Mesendoderm (in vitro differentiated cells): Measurements from ENCODE around the gene GRK1.

ENCODE experiments used
- DNase-seq: peaks from one replicate; pipeline ENCODE4 v3.0.0; 2013
- H2AK5ac ChIP-seq: 2 replicates; pipeline ENCODE4 v1.6.1; 2013; ENCODE audit warnings: low read length, inconsistent platforms
- H2BK120ac ChIP-seq: 2 replicates; pipeline ENCODE4 v1.6.1; 2013; ENCODE audit warnings: low read depth, mild to moderate bottlenecking, low read length, moderate library complexity, mixed read lengths
- H2BK15ac ChIP-seq: replicated peaks from 2 replicates; pipeline ENCODE4 v1.6.1; 2013; ENCODE audit warnings: low read depth, mild to moderate bottlenecking, moderate library complexity
- H2BK5ac ChIP-seq: 2 replicates; pipeline ENCODE4 v1.6.1; 2013; ENCODE audit warnings: low read length, inconsistent platforms
- H3K18ac ChIP-seq: 2 replicates; pipeline ENCODE4 v1.6.1; 2013; ENCODE audit warnings: mild to moderate bottlenecking, low read length, mixed read lengths
- H3K23ac ChIP-seq: one replicate; pipeline ENCODE4 v1.6.1; 2013; ENCODE audit warnings: low read length
- H3K27ac ChIP-seq: 2 replicates; pipeline ENCODE4 v1.5.1; 2013; ENCODE audit warnings: low read depth, mild to moderate bottlenecking, inconsistent platforms, low read length, moderate library complexity
- H3K27me3 ChIP-seq: 2 replicates; pipeline ENCODE4 v1.6.1; 2013; ENCODE audit warnings: low read length, control low read depth, mild to moderate bottlenecking, inconsistent platforms; ENCODE audit not compliant: insufficient read depth, poor library complexity
- H3K36me3 ChIP-seq: 2 replicates; pipeline ENCODE4 v1.6.1; 2013; ENCODE audit warnings: low read length, inconsistent platforms; ENCODE audit not compliant: control insufficient read depth, insufficient read depth
- H3K4ac ChIP-seq: one replicate; pipeline ENCODE4 v1.6.1; 2013; ENCODE audit warnings: low read depth, mild to moderate bottlenecking, low read length, moderate library complexity
- H3K4me1 ChIP-seq: 2 replicates; pipeline ENCODE4 v1.6.1; 2013; ENCODE audit warnings: low read depth, low read length, inconsistent platforms; ENCODE audit not compliant: control insufficient read depth
- H3K4me2 ChIP-seq: 2 replicates; pipeline ENCODE4 v1.6.1; 2013; ENCODE audit warnings: low read length
- H3K4me3 ChIP-seq: 2 replicates; pipeline ENCODE4 v1.5.1; 2013; ENCODE audit warnings: mild to moderate bottlenecking, low read length
- H3K56ac ChIP-seq: one replicate; pipeline ENCODE4 v1.6.1; 2013; ENCODE audit warnings: low read length
- H3K79me1 ChIP-seq: 2 replicates; pipeline ENCODE4 v1.6.1; 2013; ENCODE audit warnings: low read length, inconsistent platforms
- H3K79me2 ChIP-seq: 2 replicates; pipeline ENCODE4 v1.6.1; 2013; ENCODE audit warnings: mild to moderate bottlenecking, low read length; ENCODE audit not compliant: control insufficient read depth, insufficient read depth
- H3K9ac ChIP-seq: 2 replicates; pipeline ENCODE4 v1.6.1; 2013; ENCODE audit warnings: low read length, inconsistent platforms
- H4K5ac ChIP-seq: one replicate; pipeline ENCODE4 v1.6.1; 2013; ENCODE audit warnings: low read length
- H4K8ac ChIP-seq: one replicate; pipeline ENCODE4 v1.6.1; 2013; ENCODE audit warnings: low read depth, mild to moderate bottlenecking, control low read depth, low read length, moderate library complexity
- WGBS: extraction: QIAGEN DNeasy Blood & Tissue Kit; methylation state at CpG from one replicate; pipeline ENCODE4 v1.1.7; 2013; ENCODE audit warnings: low lambda C conversion rate, missing lambda C conversion rate; ENCODE audit not compliant: insufficient coverage; ENCODE audit errors: extremely low coverage; 5-methylcytosine and 5-hydroxymethylcytosine counted together

Gene GRK1

GRCh38 chr13:113748862-113749451, 81.9 kb downstream of the GRK1 start:
- Histone ChIP-seq H4K5ac (no peak overlapping the region), H2BK120ac (no peak overlapping the region), H3K18ac (no peak overlapping the region), H3K9ac (no peak overlapping the region), H3K36me3 (no peaks in the 10 kb centered on the region), H3K4me1 (no peaks in the 10 kb centered on the region), H3K27ac (no peak overlapping the region), H3K79me2 (no peaks in the 10 kb centered on the region), H3K56ac (no peak overlapping the region), H3K4ac (no peak overlapping the region), H3K23ac (no peak overlapping the region), H2BK5ac (no peak overlapping the region), H3K79me1 (no peaks in the 10 kb centered on the region), H3K4me3 (no peak overlapping the region), H4K8ac (no peak overlapping the region), H2BK15ac (no peak overlapping the region), H2AK5ac (no peak overlapping the region), H3K4me2 (no peak overlapping the region), H3K27me3 (no peaks in the 10 kb centered on the region)
- no CpG with 5 or more reads among the region's 22 CpGs for WGBS
- no peak for DNase-seq

- H3K36me3 ChIP-seq = no peaks in the 10 kb centered on the region
- H2BK15ac ChIP-seq = no peak overlapping the region
- no peaks in the 10 kb centered on the region for H3K27me3 ChIP-seq
- H2BK120ac ChIP-seq = no peak overlapping the region
- no peak for DNase-seq
- WGBS = no CpG with 5 or more reads among the region's 13 CpGs
- H3K27ac ChIP-seq = no peak overlapping the region
- no peak overlapping the region for H2BK5ac ChIP-seq
- H4K5ac ChIP-seq = no peak overlapping the region
- H4K8ac ChIP-seq = no peak overlapping the region
- no peak overlapping the region for H3K4me3 ChIP-seq
- H3K4me1 ChIP-seq = no peaks in the 10 kb centered on the region
- no peak overlapping the region for H3K56ac ChIP-seq
- no peaks in the 10 kb centered on the region for H3K79me2 ChIP-seq
- H3K4me2 ChIP-seq = no peak overlapping the region
- no peak overlapping the region for H3K9ac ChIP-seq
- no peak overlapping the region for H3K18ac ChIP-seq
- H3K79me1 ChIP-seq = no peaks in the 10 kb centered on the region
- no peak overlapping the region for H2AK5ac ChIP-seq
- H3K4ac ChIP-seq = no peak overlapping the region
- H3K23ac ChIP-seq = no peak overlapping the region
Measured at GRCh38 chr13:113749507-113749906, 82.5 kb downstream of the GRK1 start.

GRCh38 chr13:113749967-113750366, 82.9 kb downstream of the GRK1 start:
- Histone ChIP-seq H2BK15ac (no peak overlapping the region), H4K8ac (no peak overlapping the region), H3K36me3 (no peaks in the 10 kb centered on the region), H3K79me2 (no peaks in the 10 kb centered on the region), H2AK5ac (no peak overlapping the region), H3K56ac (no peak overlapping the region), H3K4me1 (no peaks in the 10 kb centered on the region), H2BK120ac (no peak overlapping the region), H3K4me2 (no peak overlapping the region), H3K4me3 (no peak overlapping the region), H3K18ac (no peak overlapping the region), H2BK5ac (no peak overlapping the region), H3K79me1 (no peaks in the 10 kb centered on the region), H3K27me3 (no peaks in the 10 kb centered on the region), H4K5ac (no peak overlapping the region), H3K23ac (no peak overlapping the region), H3K9ac (no peak overlapping the region), H3K27ac (no peak overlapping the region), H3K4ac (no peak overlapping the region)
- WGBS = no CpG with 5 or more reads among the region's 11 CpGs
- DNase-seq = no peak

- Histone ChIP-seq H3K4me3 (peak overlapping the region; percentile 6), H4K8ac (no peak overlapping the region), H2BK15ac (no peak overlapping the region), H2BK120ac (no peak overlapping the region), H3K27ac (no peak overlapping the region), H2AK5ac (no peak overlapping the region), H3K4me2 (no peak overlapping the region), H3K23ac (no peak overlapping the region), H3K79me1 (no peaks in the 10 kb centered on the region), H3K9ac (no peak overlapping the region), H3K27me3 (no peaks in the 10 kb centered on the region), H3K36me3 (no peaks in the 10 kb centered on the region), H3K56ac (no peak overlapping the region), H3K18ac (no peak overlapping the region), H3K4me1 (no peaks in the 10 kb centered on the region), H3K79me2 (no peaks in the 10 kb centered on the region), H3K4ac (no peak overlapping the region), H2BK5ac (no peak overlapping the region), H4K5ac (no peak overlapping the region)
- no peak for DNase-seq
- WGBS = no CpG with 5 or more reads among the region's 23 CpGs
Measured at GRCh38 chr13:113750554-113751399, 83.8 kb downstream of the GRK1 start.

- Histone ChIP-seq H3K27ac (no peak overlapping the region), H3K4me1 (no peaks in the 10 kb centered on the region), H3K4ac (no peak overlapping the region), H3K9ac (no peak overlapping the region), H3K4me3 (no peak overlapping the region), H3K79me1 (no peaks in the 10 kb centered on the region), H3K18ac (no peak overlapping the region), H3K23ac (no peak overlapping the region), H4K8ac (no peak overlapping the region), H4K5ac (no peak overlapping the region), H3K56ac (no peak overlapping the region), H3K27me3 (no peaks in the 10 kb centered on the region), H2BK15ac (no peak overlapping the region), H2BK5ac (no peak overlapping the region), H3K4me2 (no peak overlapping the region), H2AK5ac (no peak overlapping the region), H3K79me2 (no peaks in the 10 kb centered on the region), H3K36me3 (no peaks in the 10 kb centered on the region), H2BK120ac (no peak overlapping the region)
- DNase-seq = no peak
- no CpG with 5 or more reads among the region's 19 CpGs for WGBS
Measured at GRCh38 chr13:113751491-113751890, 84.5 kb downstream of the GRK1 start.
